ENCODE results near the gene PLA2G2C.

DNA sequence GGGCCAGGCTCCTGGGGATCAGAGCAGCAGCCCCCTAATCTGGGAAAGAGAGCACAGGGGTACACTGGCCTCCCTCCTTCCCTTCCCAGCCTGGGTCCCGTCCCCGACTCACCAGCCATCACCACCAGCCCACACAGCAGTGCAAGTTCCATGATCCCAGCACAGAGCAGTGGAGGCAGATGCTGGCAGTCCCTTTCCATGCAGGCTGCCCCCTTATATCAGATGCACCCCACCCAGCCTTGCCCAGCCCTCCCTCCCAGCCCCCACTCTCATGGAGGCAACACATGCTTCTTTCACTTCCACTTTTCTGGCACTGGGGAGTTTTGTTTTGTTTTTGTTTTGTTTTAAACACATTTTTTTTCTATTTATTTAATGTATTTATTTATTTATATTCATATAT, 67.0 kb downstream of the PLA2G2C start, which contains the start of gene PLA2G2D:
- TF ChIP-seq POLR2AphosphoS5 (IDR thresholded peaks at IDR 0.05) = no peak
- TF ChIP-seq, protein P1, sequence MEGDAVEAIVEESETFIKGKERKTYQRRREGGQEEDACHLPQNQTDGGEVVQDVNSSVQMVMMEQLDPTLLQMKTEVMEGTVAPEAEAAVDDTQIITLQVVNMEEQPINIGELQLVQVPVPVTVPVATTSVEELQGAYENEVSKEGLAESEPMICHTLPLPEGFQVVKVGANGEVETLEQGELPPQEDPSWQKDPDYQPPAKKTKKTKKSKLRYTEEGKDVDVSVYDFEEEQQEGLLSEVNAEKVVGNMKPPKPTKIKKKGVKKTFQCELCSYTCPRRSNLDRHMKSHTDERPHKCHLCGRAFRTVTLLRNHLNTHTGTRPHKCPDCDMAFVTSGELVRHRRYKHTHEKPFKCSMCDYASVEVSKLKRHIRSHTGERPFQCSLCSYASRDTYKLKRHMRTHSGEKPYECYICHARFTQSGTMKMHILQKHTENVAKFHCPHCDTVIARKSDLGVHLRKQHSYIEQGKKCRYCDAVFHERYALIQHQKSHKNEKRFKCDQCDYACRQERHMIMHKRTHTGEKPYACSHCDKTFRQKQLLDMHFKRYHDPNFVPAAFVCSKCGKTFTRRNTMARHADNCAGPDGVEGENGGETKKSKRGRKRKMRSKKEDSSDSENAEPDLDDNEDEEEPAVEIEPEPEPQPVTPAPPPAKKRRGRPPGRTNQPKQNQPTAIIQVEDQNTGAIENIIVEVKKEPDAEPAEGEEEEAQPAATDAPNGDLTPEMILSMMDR (IDR thresholded peaks at IDR 0.05) = no peak
